Activated CD8-positive, alpha-beta memory T cell treated with anti-CD3 and anti-CD28 coated beads, Interleukin-2, amount 50 U/mL, for 24 hours (primary cell): Measurements from ENCODE around the gene BCL2L1.

Experiments used
- DNase-seq: peaks from one replicate; pipeline ENCODE4 v3.0.0-alpha.2; 2020; ENCODE audit errors: extremely low read depth

BCL2L1 gene

DNA sequence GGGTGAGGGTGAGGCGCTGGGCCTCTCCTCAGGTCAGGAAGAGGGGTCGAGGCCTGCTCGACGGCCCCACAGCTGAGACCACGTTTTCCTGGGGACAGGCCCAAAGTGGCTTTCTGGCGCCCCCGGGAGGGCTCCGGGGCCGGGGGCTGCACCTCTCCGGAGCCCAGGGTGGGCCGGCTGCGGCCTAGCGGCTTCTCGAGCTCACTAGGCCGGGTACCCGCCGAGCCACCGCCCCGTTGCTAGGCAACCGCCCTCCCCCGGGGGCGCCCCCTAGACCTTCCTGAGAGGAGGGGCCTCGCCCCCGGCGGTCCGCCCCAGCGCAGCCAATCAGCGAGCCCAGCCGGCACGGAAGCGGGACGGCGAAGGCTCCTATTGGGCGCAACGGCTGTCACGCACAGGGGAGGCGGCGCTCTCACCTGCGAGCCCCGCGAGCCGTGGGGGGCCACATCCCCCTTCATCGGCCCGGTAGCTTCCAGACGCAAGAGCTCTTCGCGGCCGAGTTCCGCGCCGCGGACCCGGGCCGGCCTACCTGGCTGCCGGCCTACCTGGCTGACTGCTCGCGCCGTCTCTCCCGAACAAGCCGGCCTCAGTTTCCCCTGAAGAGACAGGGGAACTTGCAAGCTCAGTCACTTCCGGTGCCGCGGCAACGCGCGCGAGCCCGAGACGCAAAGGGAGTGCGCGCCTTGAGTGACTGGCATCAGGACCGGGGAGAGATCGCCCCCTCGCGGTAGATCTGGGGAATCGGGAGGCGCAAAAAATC lies 831 bp upstream of the BCL2L1 start:
- peak; percentile 90 for DNase-seq

DNA sequence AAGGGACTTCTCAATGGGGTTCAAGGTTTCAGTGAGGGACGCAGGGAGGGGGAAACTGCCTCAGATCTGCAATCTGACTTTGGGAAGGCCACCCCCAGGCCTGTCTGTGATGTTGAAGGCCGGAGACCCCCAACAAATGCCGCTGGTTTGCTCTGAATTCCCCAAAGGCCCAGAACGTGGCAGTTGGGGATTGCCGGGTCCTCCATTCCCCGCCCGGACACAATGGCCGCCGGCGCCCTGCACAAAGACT lies 326 bp upstream of the BCL2L1 start:
- DNase-seq, result no peak

DNA sequence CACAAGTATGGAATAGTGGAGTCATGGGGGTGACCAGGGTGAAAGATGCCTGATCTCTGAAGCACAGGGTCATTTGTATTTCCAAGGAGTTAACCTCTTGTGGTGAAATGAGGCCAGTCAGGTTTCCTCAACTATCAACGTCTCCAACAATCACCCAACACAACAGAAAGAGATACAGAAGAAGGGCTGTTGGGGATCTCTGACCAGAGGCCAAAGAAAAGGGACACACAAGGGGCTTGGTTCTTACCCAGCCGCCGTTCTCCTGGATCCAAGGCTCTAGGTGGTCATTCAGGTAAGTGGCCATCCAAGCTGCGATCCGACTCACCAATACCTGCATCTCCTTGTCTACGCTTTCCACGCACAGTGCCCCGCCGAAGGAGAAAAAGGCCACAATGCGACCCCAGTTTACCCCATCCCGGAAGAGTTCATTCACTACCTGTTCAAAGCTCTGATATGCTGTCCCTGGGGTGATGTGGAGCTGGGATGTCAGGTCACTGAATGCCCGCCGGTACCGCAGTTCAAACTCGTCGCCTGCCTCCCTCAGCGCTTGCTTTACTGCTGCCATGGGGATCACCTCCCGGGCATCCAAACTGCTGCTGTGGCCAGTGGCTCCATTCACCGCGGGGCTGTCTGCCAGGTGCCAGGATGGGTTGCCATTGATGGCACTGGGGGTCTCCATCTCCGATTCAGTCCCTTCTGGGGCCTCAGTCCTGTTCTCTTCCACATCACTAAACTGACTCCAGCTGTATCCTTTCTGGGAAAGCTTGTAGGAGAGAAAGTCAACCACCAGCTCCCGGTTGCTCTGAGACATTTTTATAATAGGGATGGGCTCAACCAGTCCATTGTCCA lies 1.0 kb downstream of the BCL2L1 start:
- DNase-seq, result no peak

DNA sequence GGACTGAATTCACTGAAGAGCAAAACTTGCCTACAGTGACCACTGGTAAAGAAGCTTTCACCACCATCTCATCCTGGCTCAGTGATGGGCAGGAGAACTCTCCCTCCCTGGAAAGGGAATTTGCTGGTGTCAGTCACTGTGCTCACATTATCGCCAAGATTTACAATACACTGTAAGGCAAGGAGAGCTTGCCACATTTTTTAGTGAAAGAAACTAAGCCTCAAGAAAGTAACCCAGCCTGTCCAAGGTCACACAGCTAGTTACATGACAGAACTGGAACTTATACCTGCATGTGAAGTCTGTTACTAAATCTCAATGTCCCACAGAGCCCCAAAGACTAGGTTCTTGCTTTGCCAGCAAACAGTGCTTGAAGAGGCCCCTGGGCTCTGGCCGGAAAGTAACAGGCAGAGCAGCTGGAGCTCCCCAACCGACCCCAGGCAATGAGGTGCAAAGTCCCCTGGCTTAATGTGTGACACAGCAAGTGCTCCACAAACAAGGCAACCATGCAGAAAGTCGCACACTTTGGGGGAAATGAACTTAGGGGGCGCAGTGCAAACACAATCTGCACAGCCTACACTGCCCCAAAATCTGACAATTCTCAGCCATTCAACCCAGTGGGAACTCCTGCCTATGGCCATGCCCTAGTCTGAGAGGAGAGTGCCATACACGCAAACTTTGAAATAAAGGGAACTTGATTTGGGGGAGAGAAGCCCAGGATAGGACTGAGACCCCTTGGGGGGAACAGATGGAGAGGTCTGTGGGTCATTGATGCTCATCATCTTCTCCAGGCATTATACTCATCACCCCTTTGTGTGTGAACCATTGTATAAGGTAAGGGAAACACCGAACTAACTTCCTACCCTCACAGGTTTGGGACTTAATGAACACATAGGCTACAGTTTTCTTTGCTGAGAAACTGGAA lies 1.9 kb downstream of the BCL2L1 start:
- DNase-seq, result no peak

DNA sequence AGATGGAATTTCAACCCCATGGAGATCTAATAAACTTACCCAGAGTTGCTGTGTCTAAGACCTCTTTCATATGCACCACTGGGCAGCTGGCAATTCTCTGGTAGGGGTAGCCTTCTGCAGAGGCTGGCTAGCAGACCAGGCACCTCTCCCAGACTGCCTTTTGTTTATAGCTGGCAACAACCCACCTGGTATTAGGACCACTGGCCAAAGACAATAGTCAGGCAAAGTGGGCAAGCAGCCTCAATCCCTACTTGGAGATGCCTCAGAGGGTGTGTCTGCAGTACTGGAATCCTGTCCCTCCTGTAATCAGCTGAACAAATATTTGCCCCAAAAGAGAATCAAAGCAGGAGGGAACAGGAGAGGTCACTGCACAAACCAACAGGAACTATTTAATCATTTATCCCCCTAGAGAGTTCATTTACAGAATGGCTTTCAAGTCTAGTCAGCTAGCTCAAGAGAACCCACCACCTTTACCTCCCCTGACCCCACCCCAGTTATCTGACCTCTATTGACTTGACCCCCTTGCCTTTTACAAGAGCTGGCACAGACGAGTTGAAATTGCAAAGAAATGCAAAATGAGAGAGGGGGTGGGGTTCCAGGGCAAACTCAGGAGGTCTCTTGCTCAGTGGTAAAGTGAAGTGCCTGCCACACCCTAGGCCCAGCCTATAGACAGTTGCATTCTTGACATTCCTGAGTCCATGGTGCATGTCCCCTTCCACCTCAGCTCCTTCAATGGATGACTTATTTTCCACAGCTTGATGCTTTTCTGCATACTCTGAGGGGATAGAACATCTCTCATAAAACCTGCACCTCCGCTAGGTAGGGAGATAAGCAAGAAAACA lies 2.8 kb downstream of the BCL2L1 start:
- DNase-seq, result no peak

DNA sequence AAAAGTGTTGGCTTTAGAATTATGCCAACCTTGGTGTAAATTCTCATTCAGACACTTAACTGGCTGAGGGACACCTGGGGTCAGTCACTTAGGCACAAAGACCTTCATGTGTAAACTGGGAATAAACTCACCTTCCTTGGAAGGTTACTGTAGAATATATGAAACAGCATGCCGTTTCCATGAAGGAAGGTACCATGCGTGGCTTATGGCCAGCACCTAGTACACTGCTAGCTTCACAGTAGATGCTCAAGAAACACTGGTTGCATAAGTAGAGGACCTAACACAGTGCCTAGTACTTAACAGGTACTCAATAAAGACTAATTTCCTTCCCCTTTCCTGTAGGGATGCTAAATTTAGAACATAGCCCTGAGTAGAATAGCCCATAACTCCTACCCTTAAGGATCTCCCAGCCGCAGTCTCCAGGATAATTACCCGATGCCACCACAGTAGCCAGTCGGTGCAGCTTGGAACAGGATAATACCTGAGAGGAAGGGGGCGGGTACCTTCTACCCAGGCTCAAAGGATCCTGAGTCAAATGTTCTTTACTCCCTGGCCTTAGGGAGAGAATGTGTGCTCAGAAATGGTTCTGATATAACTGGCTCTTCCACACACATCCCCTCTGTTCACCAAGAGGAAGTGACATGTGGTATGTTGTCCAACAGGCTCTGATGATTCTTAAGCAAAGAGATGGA lies 3.6 kb downstream of the BCL2L1 start:
- no peak for DNase-seq

DNA sequence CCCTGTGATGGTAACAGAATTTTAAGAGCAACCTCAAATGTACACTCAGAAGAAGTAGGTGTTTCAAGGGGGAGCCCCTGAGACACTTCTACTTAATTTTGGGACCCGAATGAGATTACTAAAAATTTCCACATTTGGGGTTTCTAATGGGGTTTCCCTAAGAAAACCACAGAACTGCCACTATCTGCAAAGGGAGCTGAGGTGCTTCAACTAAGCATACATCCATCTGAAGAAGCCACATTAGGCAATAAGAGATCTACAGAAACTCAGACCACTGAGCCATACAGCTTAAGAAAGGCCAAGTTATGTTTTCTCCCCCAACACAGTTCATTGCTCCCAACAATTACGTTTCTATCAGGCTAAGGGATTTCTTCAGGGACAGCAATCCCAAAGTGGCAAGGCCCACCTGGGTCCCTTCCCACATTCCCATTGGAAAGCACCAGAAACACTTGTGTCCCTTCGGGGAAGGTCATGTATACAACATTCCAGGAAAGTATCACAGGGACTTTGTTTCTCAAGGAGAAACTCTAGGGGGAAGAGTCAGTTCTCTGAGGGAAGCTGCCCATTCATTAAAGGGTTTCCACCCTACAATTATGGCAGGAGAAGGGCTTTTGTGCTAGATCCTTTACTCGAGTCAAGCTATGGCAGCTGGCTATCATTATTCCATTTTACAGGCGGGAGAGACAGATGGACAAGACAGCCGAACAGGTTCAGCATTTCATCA lies 5.0 kb downstream of the BCL2L1 start:
- no peak for DNase-seq

DNA sequence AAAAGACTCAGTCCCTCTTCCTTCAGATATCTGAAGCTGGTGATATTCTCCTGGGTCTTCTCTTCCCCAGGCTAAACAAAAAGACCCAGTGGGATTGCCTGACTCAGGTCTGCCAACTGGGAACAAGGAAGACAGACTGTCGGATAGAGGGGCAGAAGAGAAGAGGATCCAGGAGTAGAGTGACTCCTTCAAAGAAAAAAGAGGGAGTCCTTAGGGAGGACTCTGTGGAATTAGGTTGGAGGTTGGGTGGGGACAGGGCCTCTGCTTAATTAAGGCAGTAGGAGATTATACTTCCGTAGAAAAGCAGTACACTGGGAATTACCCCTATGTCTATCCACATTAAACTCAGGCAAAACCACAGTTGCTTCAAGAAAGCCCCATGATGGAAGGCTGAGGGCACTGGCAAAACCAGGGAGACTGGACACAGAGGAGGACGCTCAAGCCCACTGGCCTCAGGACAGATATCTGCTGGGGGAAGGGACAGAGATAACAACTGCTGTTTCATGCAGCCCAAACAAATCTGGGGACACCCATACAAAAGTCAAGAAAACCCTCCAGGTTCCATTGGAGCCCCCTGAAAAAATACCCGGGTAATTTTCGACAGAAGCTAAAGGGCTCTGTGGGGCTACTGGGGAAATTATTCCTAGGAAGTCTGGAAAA lies 5.7 kb downstream of the BCL2L1 start:
- DNase-seq, result no peak

DNA sequence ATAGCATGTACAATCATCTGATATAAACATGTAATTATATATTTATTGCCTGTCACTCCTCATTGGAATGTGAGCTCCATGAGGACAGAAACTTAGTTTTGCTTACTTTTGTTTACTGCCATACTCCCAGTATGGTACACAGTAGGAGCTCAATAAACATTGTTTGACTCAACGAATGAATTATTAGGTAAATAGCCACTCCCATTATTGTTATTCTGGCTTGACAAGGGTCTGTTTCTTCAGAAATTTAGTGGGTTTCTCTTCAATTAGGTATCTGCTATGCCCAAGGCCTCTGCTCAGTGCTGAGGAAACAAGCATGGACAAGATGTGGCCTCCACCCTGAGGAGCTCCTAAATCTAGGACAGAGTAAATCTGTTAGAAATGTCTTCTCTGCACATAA lies 6.3 kb downstream of the BCL2L1 start:
- DNase-seq, result no peak

DNA sequence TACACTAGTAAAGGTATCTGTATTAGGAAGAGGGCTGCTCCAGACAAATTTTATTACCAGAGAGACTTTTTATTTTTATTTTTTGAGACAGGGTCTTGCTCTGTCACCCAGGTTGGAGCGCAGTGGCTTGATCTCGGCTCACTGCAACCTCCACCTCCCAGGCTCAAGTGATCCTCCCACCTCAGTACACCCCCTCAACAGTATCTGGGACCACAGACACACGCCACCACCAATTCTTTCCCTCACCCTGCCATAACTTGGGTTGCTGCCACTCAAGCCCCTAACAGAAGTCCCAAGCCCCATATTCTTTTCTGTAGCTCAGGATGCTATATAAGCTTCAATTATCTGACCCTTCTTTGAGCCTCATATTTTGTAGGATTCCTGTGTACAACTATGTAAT lies 6.9 kb downstream of the BCL2L1 start:
- DNase-seq, result no peak

DNA sequence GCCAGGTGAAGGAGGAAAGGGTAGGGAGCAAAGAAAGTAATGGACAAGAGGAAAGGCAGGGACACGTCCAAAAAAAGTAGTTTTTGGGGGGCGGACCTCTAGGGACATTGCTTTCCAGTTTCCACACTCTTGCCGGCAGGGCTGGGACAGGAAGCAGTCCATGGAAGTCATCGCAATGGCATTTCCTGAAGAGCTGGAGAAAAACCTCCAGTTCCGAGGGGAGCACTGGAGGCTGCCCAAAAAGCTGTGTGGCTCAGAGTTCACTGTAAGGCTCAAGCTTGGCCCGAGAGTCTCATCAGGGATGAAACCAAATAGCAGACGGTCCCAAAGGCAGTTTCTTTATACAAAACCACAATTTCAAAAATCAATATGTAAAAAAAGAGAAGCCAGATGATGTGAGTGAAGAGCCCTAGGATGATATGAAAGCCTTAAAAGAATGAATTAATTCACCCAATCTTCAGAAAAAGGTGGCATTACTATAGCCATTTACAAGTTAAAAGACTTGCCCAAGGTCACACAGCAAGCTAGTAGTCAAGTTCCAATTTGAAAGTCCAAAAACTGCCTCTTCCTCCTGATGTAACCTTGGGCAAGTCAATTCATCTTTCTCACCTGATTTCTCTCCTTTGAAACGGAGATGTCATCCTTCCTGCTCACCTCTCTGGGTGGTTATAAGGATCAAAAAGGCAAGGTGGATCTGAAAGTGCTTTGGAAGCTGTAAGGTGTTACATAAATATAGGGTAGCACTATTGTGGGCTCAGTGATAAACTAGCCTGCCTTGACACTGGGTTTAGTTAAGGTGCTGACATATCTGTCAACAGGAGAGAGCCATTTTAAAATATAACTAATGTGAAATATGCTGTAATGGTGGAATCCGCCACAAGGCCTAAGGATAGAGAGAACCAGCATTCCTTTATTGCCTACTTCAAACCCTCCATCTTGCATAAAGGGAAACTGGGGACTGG lies 9.1 kb downstream of the BCL2L1 start:
- DNase-seq, result no peak

DNA sequence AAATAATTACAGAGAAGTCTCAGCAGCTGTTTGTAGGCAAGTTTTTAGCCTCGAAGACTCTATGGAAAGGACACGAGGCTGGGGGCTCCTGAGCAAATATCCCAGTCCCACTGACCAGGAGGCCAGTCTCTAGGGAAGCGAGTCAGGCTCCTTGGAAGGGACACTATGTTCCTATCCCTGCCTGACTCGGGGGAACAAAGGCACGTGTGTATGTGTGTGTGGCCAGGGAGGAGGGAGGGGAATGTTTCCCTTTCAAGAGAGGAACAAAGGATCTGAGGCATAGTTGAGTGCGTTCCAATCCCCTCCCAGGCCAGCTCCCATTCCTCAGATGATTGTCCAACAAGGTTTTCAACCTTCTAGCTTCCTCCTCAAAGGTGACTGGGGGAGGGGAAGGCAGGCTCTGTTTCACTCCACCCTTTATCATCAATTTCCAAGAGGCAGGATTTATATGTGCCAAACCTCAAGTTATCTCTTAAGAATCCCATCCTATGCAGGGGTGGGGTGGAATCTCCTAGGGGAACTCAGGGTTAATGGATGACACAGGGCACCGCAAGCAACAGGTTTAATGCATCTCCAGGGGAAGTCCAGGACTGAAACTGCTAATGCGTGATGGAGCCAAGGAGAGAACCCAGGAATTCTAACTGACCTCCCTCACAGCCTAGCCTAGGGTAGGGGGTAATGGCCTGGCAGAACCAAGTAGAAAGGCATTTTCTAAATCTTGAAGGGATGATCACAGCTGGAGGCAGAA lies 9.9 kb downstream of the BCL2L1 start:
- no peak for DNase-seq

DNA sequence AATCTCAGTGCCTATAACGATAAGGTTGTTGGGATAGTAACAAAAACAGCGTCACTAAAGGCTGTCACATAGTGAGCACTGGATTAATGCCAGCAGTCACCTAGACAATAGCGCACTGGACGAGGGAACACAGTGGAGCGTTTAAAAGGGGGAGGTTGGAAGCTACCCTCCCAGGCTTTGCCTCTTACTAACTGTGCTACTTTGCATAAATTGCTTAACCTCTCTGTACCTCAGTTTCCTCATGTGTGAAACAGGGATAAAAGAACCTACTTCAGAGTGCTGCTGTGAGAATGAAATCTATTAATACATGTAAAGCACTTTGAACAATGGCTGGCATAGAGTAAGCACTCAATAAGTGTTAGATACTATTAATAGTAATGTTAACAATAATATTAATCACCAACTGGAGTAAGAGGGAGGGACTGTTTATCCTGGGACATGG lies 10.5 kb downstream of the BCL2L1 start:
- no peak for DNase-seq

DNA sequence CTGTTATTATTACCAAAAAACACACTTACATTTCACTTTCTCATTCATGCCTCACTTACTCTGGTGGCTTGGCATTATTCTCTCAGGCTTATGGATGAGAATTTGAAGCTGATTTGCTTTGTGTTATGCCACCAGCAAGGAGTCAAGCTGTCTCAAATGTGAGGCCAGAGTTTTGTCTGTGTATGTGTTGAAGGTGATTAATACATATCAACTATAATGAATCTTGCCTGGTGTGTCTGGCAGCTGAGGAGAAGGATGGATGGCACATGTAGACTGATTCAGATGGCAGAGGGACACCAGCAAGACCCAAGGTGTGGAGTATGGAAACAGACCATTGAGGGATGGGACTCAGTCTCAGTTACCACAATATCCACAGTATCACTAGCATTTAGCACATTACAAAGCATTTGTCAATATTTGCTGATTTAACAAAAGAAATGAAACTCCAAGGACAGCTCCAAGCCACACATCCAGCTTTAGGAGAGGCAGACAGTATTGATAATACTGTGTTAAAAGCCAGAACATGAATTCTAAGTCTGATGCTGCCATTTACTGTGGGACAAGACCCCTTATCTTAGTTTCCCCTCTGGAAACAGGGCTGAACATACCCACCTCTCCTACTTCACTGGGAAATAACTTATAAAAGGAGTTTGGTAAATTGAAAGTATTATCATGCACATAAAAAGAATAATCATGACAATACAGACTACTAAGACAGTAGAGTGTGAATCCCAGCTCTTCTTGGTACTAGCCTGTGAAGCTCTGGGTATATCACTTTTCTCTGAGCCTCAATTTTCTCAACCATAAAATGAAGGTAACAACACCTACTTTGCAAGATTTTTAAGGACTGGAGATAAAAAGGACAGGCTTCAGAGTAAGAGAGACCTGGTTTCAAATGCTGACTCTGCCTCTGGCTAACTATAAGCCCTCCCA lies 11.2 kb downstream of the BCL2L1 start:
- no peak for DNase-seq

DNA sequence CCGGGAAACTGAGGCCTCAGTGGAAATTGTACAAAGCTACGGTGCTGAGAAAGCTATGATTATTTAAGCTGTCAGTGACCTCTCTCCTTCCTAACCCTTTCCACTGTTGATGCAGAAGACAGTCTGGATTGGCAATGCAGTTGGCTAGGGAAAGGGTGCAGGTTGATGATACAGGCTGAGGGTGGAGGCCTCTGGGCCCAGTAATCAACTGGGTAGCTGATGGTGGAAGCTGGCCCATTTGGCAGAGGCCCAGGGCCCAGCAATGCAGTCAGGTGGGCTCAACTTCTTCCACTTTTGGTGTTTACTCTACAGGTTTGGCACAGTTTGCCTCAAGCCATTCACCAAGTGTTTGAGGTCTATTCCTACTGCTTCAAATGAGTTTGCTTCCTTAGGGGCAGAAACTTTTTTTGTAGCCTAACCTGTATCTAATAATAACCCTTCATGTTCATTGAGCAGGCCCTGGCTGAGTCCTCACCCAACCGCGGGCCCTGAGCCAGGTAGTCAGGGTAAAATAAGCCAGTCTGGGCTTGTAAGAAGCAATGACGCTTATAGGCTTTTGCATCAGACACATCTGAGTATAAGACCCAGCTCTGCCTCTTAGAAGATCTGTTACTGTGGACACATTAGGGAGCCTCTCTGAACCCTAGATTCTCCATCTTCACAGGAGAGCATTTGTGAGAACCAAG lies 12.1 kb downstream of the BCL2L1 start:
- no peak for DNase-seq

DNA sequence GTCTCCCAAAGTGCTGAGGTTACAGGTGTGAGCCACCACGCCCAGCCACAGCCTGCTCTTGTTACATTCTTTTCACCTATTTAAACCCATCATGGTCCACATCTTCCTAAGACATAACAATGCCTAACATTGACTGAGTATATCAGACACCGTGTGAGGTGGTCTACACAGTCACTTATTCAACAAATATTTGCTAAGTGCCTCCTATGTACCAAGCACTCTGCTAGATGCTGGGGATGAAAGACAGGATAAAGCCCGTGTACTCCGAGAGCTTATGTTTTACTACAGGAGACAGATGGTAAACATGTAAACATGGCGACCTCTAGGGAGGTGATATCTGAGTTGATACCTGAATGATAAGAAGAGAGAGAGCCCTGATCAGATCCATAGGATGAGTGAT lies 12.7 kb downstream of the BCL2L1 start:
- no peak for DNase-seq
